B cell (primary cell): ENCODE measurements around the gene DHX34. TPM values are rescaled to one million over a fixed set of nuclear protein-coding genes. Genes with fewer than 3 reads are reported as not detected.

Experiments used
- ATAC-seq: fragments of 200-7000 bp; cut with Tn5 transposase; one replicate; pipeline ENCODE4 v1.10.0; 2021; ENCODE audit warnings: low read depth, mild to moderate bottlenecking, moderate number of reproducible peaks, moderate library complexity
- CTCF ChIA-PET: fragments of 350-600 bp; sonication (Branson Sonifier 250); formaldehyde crosslinking; loops from one replicate; lab custom pipeline; 2021; ENCODE audit warnings: antibody characterized with exemption, inconsistent platforms; lab: Charles Lee
- POLR2A ChIA-PET: fragments of 350-600 bp; sonication (Branson Sonifier 250); formaldehyde crosslinking; loops from one replicate; lab custom pipeline; 2021; ENCODE audit warnings: antibody characterized with exemption; lab: Charles Lee
- DNase-seq: peaks from one replicate; pipeline ENCODE4 v3.0.0; 2013
- H2AFZ ChIP-seq: 2 replicates; pipeline ENCODE4 v1.6.1; 2012; ENCODE audit warnings: mild to moderate bottlenecking, low read depth, low read length; ENCODE audit not compliant: insufficient read depth, poor library complexity, severe bottlenecking
- H3K27ac ChIP-seq, 2 donors: 1 replicate in 1 of 2; 2 replicates in 1 of 2; pipeline ENCODE4 v1.5.1; 2012 to 2013; ENCODE audit warnings: low read length in 2 of 2, mild to moderate bottlenecking in 2 of 2, moderate library complexity in 1 of 2
- H3K27me3 ChIP-seq, 4 experiments: fragments of 200-600 bp in 1 of 4; sonication (generic) in 1 of 4; replicated peaks in 1 of 4; 1 replicate in 2 of 4; 2 replicates in 2 of 4; pipeline versions ENCODE4 v1.6.1 to v1.7.0; 2013 to 2016; ENCODE audit warnings: low read length in 3 of 4, mild to moderate bottlenecking in 2 of 4, mixed read lengths in 1 of 4, moderate library complexity in 1 of 4; ENCODE audit not compliant: insufficient read depth in 4 of 4, control insufficient read depth in 3 of 4; ENCODE audit errors: control extremely low read depth in 1 of 4
- H3K36me3 ChIP-seq, 2 experiments: replicated peaks in 1 of 2; 1 replicate in 1 of 2; 2 replicates in 1 of 2; pipeline versions ENCODE4 v1.6.1 to v1.7.1; 2013; ENCODE audit warnings: low read length in 1 of 2; ENCODE audit not compliant: insufficient read depth in 2 of 2, control insufficient read depth in 1 of 2; ENCODE audit errors: control extremely low read depth in 1 of 2, extremely low read depth in 1 of 2
- H3K4me1 ChIP-seq, 2 donors: fragments of 200-600 bp in 1 of 2; sonication (generic) in 1 of 2; 1 replicate in 1 of 2; 2 replicates in 1 of 2; pipeline versions ENCODE4 v1.5.1 to v1.6.1; 2013 to 2017; ENCODE audit warnings: low read length in 2 of 2; ENCODE audit not compliant: control insufficient read depth in 2 of 2, insufficient read depth in 2 of 2
- H3K4me2 ChIP-seq: replicated peaks from 2 replicates; pipeline ENCODE3; 2012; ENCODE audit warnings: mild to moderate bottlenecking, low read depth, low read length; ENCODE audit not compliant: poor library complexity, severe bottlenecking
- H3K4me3 ChIP-seq, 5 experiments: fragments of 200-600 bp in 1 of 5; sonication (generic) in 1 of 5; 1 replicate in 3 of 5; 2 replicates in 2 of 5; pipeline versions ENCODE4 v1.5.1 to v1.7.0; 2011 to 2016; ENCODE audit warnings: low read length in 4 of 5, mild to moderate bottlenecking in 4 of 5, low read depth in 2 of 5, control low read depth in 1 of 5, moderate library complexity in 1 of 5; ENCODE audit not compliant: insufficient read depth in 1 of 5; ENCODE audit errors: control extremely low read depth in 1 of 5, extremely low read depth in 1 of 5
- H3K79me2 ChIP-seq: fragments of 200-600 bp; sonication (generic); one replicate; pipeline ENCODE4 v1.6.0; 2016; ENCODE audit warnings: low read length; ENCODE audit not compliant: control insufficient read depth, insufficient read depth
- H3K9ac ChIP-seq: fragments of 200-600 bp; sonication (generic); 2 replicates; pipeline ENCODE4 v1.6.1; 2017; ENCODE audit warnings: mild to moderate bottlenecking, low read length, moderate library complexity
- H3K9me3 ChIP-seq, 3 donors: one replicate each; pipeline versions ENCODE4 v1.6.1 to v1.7.1; 2013; ENCODE audit warnings: low read length in 2 of 3; ENCODE audit not compliant: control insufficient read depth in 2 of 3, insufficient read depth in 1 of 3; ENCODE audit errors: control extremely low read depth in 1 of 3
- H4K20me1 ChIP-seq: 2 replicates; pipeline ENCODE4 v1.6.0; 2012; ENCODE audit warnings: mild to moderate bottlenecking, low read length; ENCODE audit not compliant: insufficient read depth, control insufficient read depth, poor library complexity, severe bottlenecking
- H3K27ac Mint-ChIP-seq: one replicate; pipeline ENCODE4 v1.8.0; 2021; ENCODE audit warnings: mixed read lengths
- H3K27me3 Mint-ChIP-seq: one replicate; pipeline ENCODE4 v1.8.0; 2021; ENCODE audit warnings: mixed read lengths
- H3K4me1 Mint-ChIP-seq: one replicate; pipeline ENCODE4 v1.8.0; 2021; ENCODE audit warnings: mixed read lengths
- H3K4me3 Mint-ChIP-seq: one replicate; pipeline ENCODE4 v1.8.0; 2021; ENCODE audit warnings: mixed read lengths
- H3K9me3 Mint-ChIP-seq: one replicate; pipeline ENCODE4 v1.8.0; 2022; ENCODE audit warnings: mixed read lengths; ENCODE audit not compliant: insufficient read depth
- CTCF ChIP-seq: fragments of 200-600 bp; IDR thresholded peaks from one replicate; pipeline ENCODE4 v1.8.0; 2022; ENCODE audit warnings: antibody characterized with exemption, mild to moderate bottlenecking
- EZH2 ChIP-seq: IDR thresholded peaks from 2 replicates; pipeline ENCODE4 v1.6.1; 2012; ENCODE audit warnings: borderline replicate concordance, low read depth, mild to moderate bottlenecking, moderate library complexity, low read length; ENCODE audit not compliant: insufficient read depth, poor library complexity, severe bottlenecking
- WGBS: methylation state at CpG from one replicate; pipeline ENCODE4 v1.1.5; 2013; ENCODE audit warnings: missing lambda C conversion rate; ENCODE audit not compliant: insufficient coverage; 5-methylcytosine and 5-hydroxymethylcytosine counted together
- intact Hi-C: fragments of 100-400 bp; cut with micrococcal nuclease; formaldehyde crosslinking; loops from one replicate; pipeline ENCODE4 v1.10.0; 2022
- polyA plus RNA-seq: library from polyadenylated mRNA; depleted of rRNA; stranded (reverse); fragments of >200 nt; gene quantifications from 2 replicates; pipeline ENCODE4 v1.2.3, GENCODE V29; 2012
- total RNA-seq, 2 donors: library from RNA; stranded (reverse); fragments of 120-200 nt in 1 of 2; gene quantifications; 1 replicate in 1 of 2; 2 replicates in 1 of 2; pipeline versions ENCODE4 v1.2.3 to v1.2.4, GENCODE V29; 2013 to 2022

DHX34 gene
- total and polyA plus RNA-seq, 2 donors (not counting 1 experiment from before 2014, with no cell fraction given), result 25.1 to 31.3 TPM

- Histone ChIP-seq H3K36me3 (peaks cover 5 to 79% of the 10 kb centered on the region in 2 experiments), H3K4me3 (no peak overlapping the region), H3K4me1 (no peaks in the 10 kb centered on the region), H3K79me2 (peaks cover 38% of the 10 kb centered on the region), H3K27me3 (no peaks in the 10 kb centered on the region), H4K20me1 (peaks cover 39% of the 10 kb centered on the region), H3K4me2 (no peak overlapping the region), H3K9ac (no peak overlapping the region), H3K27ac (no peak overlapping the region), H3K9me3 (peaks cover 0 to 7% (median 0%) of the 10 kb centered on the region in 3 donors), H2AFZ (no peak overlapping the region)
- no peaks in the 10 kb centered on the region for H3K27me3 Mint-ChIP-seq
- no peak for ATAC-seq
- peaks cover 8% of the 10 kb centered on the region for H3K4me1 Mint-ChIP-seq
- DNase-seq, result no peak
- H3K9me3 Mint-ChIP-seq, result no peaks in the 10 kb centered on the region
- POLR2A ChIA-PET, result interaction anchor here (0.6 kb wide), 1 partner anchor 26 kb away, joined by 5 read pairs; no protein-coding TSS in a partner anchor
- intact Hi-C loops, result no loop called here
- WGBS, result 100% methylated on average over 6 of the region's 6 CpGs
- TF ChIP-seq CTCF (no peak), EZH2 (no peak)
- H3K4me3 Mint-ChIP-seq, result no peak overlapping the region
- CTCF ChIA-PET, result interaction anchor here (1.5 kb wide), 1 partner anchor 8 kb away, joined by 3 read pairs; the partner anchor contains the start of gene DHX34
- no peak overlapping the region for H3K27ac Mint-ChIP-seq
Measured at GRCh38 chr19:47356900-47357299, 7.8 kb downstream of the DHX34 start.

GRCh38 chr19:47357788-47358680 is 8.9 kb downstream of the DHX34 start:
- Mint-ChIP-seq H3K4me1 (peaks cover 2% of the 10 kb centered on the region), H3K9me3 (no peaks in the 10 kb centered on the region), H3K27ac (no peak overlapping the region), H3K4me3 (no peak overlapping the region), H3K27me3 (no peaks in the 10 kb centered on the region)
- ATAC-seq, result no peak
- H3K4me1 ChIP-seq, result no peaks in the 10 kb centered on the region
- intact Hi-C loops, result no loop called here
- no peak for TF ChIP-seq CTCF
- H3K9ac ChIP-seq, result no peak overlapping the region
- peaks cover 41% of the 10 kb centered on the region for H3K79me2 ChIP-seq
- H3K27me3 ChIP-seq, result no peaks in the 10 kb centered on the region
- ChIA-PET CTCF (interaction anchor here (1.4 to 1.5 kb wide), 2 partner anchors 9 to 34 kb away, joined by 3 read pairs; partner anchors contain the start of gene DHX34), POLR2A (no interaction called here)
- H4K20me1 ChIP-seq, result peaks cover 39% of the 10 kb centered on the region
- no peak for DNase-seq
- WGBS, result 97% methylated on average over 28 of the region's 28 CpGs
- H3K27ac ChIP-seq, result no peak overlapping the region
- no peak overlapping the region for H3K4me2 ChIP-seq
- H2AFZ ChIP-seq, result no peak overlapping the region
- peaks cover 0 to 7% (median 0%) of the 10 kb centered on the region in 3 donors for H3K9me3 ChIP-seq
- no peak overlapping the region for H3K4me3 ChIP-seq
- peaks cover 5 to 86% of the 10 kb centered on the region in 2 experiments for H3K36me3 ChIP-seq
